ENCODE measurements around the gene TPK1.

DNA sequence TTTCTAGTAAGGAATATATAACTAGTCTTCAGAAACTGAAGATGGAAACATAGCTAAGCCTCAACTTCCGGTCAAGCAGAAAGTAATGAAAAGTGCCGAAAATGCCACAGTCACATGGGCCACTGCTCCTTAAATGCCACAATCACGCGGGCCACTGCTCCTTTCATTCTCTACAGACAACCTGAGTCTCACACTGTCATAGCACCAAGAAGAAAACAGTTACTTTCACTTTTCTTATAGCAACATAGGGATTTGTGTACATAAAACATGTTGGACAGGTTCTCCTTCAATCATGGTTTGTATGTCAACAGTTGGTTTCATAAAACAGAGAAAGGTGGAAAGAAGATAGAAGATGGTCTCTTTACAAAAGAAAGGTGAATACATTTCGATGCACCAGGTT is 383.8 kb downstream of the TPK1 start:
- TF ChIP-seq, protein P1, sequence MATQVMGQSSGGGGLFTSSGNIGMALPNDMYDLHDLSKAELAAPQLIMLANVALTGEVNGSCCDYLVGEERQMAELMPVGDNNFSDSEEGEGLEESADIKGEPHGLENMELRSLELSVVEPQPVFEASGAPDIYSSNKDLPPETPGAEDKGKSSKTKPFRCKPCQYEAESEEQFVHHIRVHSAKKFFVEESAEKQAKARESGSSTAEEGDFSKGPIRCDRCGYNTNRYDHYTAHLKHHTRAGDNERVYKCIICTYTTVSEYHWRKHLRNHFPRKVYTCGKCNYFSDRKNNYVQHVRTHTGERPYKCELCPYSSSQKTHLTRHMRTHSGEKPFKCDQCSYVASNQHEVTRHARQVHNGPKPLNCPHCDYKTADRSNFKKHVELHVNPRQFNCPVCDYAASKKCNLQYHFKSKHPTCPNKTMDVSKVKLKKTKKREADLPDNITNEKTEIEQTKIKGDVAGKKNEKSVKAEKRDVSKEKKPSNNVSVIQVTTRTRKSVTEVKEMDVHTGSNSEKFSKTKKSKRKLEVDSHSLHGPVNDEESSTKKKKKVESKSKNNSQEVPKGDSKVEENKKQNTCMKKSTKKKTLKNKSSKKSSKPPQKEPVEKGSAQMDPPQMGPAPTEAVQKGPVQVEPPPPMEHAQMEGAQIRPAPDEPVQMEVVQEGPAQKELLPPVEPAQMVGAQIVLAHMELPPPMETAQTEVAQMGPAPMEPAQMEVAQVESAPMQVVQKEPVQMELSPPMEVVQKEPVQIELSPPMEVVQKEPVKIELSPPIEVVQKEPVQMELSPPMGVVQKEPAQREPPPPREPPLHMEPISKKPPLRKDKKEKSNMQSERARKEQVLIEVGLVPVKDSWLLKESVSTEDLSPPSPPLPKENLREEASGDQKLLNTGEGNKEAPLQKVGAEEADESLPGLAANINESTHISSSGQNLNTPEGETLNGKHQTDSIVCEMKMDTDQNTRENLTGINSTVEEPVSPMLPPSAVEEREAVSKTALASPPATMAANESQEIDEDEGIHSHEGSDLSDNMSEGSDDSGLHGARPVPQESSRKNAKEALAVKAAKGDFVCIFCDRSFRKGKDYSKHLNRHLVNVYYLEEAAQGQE (IDR thresholded peaks at IDR 0.05; ENCODE audit: low read depth, low read length): no peak
- TF ChIP-seq, protein P2, sequence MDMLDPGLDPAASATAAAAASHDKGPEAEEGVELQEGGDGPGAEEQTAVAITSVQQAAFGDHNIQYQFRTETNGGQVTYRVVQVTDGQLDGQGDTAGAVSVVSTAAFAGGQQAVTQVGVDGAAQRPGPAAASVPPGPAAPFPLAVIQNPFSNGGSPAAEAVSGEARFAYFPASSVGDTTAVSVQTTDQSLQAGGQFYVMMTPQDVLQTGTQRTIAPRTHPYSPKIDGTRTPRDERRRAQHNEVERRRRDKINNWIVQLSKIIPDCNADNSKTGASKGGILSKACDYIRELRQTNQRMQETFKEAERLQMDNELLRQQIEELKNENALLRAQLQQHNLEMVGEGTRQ (IDR thresholded peaks at IDR 0.05; ENCODE audit: borderline replicate concordance, low read depth, low read length): no peak
- TF ChIP-seq POLR2AphosphoS5 (IDR thresholded peaks at IDR 0.05; ENCODE audit: low read depth, low read length): no peak
- no peak for TF ChIP-seq TAF1 (IDR thresholded peaks at IDR 0.05; ENCODE audit: borderline replicate concordance, low read depth, low read length)
- no peak for TF ChIP-seq TEAD4 (IDR thresholded peaks at IDR 0.05; ENCODE audit: borderline replicate concordance, insufficient read depth)
- no peak for TF ChIP-seq EP300 (IDR thresholded peaks at IDR 0.05; ENCODE audit: borderline replicate concordance in 1 of 2, low read depth in 1 of 2, low read length in 1 of 2)
- TF ChIP-seq, protein P3, sequence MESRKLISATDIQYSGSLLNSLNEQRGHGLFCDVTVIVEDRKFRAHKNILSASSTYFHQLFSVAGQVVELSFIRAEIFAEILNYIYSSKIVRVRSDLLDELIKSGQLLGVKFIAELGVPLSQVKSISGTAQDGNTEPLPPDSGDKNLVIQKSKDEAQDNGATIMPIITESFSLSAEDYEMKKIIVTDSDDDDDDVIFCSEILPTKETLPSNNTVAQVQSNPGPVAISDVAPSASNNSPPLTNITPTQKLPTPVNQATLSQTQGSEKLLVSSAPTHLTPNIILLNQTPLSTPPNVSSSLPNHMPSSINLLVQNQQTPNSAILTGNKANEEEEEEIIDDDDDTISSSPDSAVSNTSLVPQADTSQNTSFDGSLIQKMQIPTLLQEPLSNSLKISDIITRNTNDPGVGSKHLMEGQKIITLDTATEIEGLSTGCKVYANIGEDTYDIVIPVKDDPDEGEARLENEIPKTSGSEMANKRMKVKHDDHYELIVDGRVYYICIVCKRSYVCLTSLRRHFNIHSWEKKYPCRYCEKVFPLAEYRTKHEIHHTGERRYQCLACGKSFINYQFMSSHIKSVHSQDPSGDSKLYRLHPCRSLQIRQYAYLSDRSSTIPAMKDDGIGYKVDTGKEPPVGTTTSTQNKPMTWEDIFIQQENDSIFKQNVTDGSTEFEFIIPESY (IDR thresholded peaks at IDR 0.05; ENCODE audit: borderline replicate concordance, low read depth): no peak
- TF ChIP-seq, protein P4, sequence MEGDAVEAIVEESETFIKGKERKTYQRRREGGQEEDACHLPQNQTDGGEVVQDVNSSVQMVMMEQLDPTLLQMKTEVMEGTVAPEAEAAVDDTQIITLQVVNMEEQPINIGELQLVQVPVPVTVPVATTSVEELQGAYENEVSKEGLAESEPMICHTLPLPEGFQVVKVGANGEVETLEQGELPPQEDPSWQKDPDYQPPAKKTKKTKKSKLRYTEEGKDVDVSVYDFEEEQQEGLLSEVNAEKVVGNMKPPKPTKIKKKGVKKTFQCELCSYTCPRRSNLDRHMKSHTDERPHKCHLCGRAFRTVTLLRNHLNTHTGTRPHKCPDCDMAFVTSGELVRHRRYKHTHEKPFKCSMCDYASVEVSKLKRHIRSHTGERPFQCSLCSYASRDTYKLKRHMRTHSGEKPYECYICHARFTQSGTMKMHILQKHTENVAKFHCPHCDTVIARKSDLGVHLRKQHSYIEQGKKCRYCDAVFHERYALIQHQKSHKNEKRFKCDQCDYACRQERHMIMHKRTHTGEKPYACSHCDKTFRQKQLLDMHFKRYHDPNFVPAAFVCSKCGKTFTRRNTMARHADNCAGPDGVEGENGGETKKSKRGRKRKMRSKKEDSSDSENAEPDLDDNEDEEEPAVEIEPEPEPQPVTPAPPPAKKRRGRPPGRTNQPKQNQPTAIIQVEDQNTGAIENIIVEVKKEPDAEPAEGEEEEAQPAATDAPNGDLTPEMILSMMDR (IDR thresholded peaks at IDR 0.05): no peak
- no peak for TF ChIP-seq JUND (IDR thresholded peaks at IDR 0.05)
